Measurements from ENCODE around the gene DUSP16.

DUSP16 gene

DNA sequence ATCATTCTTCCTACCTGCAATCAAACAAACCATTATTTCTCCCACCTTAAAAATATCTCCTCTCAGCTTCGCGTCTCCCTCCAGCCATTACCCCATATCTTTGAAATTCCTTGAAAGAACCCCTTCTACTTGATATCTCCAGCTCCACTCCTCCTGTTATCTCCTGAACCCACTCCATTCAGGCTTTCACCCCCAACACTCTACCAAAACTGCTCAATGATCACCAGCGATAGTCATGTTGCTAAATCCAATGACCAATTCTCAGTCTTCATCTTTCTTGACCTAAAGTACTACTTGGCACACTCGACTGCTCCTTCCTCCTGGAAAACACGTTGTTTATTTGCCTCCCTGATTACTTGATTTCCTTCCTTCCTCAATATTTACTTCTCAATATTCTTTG lies 70.1 kb downstream of the DUSP16 start:
- H3K23ac ChIP-seq (ENCODE audit: low read length): no peak overlapping the region
- no peaks in the 10 kb centered on the region for H3K9me3 ChIP-seq (ENCODE audit: insufficient read depth, low read depth, low read length)
- H3K18ac ChIP-seq (ENCODE audit: low read length): no peak overlapping the region
- H3K4me2 ChIP-seq (ENCODE audit: low read length): no peak overlapping the region
- H2BK12ac ChIP-seq (ENCODE audit: low read length): no peak overlapping the region
- no peak overlapping the region for H2AK5ac ChIP-seq (ENCODE audit: low read length)
- no peak overlapping the region for H3K14ac ChIP-seq (ENCODE audit: low read length)
- H3K4me3 ChIP-seq (ENCODE audit: low read depth, low read length): no peak overlapping the region
- H3K9ac ChIP-seq (ENCODE audit: low read length): no peak overlapping the region
- H2BK120ac ChIP-seq (ENCODE audit: insufficient read depth, low read length, poor library complexity): no peak overlapping the region
- DNase-seq: no peak
- 100% methylated on average over 2 of the region's 5 CpGs for WGBS (ENCODE audit: extremely low coverage, insufficient coverage, insufficient read length)
- H3K4ac ChIP-seq (ENCODE audit: low read depth, low read length): no peak overlapping the region
- H3K79me1 ChIP-seq (ENCODE audit: low read length): no peaks in the 10 kb centered on the region
- H3K27ac ChIP-seq (ENCODE audit: low read depth, low read length): no peak overlapping the region
- no peak overlapping the region for H2BK5ac ChIP-seq (ENCODE audit: low read depth, low read length, poor library complexity)
- H3K79me2 ChIP-seq (ENCODE audit: control insufficient read depth, insufficient read depth, low read length, poor library complexity): no peaks in the 10 kb centered on the region
- no peak overlapping the region for H4K8ac ChIP-seq (ENCODE audit: low read depth, low read length)
- no peaks in the 10 kb centered on the region for H3K36me3 ChIP-seq (ENCODE audit: control insufficient read depth in 1 of 2, insufficient read depth in 2 of 2, low read length in 2 of 2)
- H4K12ac ChIP-seq (ENCODE audit: low read depth, low read length): no peak overlapping the region
- no peak overlapping the region for H2AFZ ChIP-seq (ENCODE audit: insufficient read depth, low read length, poor library complexity)
- no peaks in the 10 kb centered on the region for H3K4me1 ChIP-seq (ENCODE audit: control insufficient read depth in 1 of 2, insufficient read depth in 2 of 2, low read length in 2 of 2)
- no peaks in the 10 kb centered on the region for H3K27me3 ChIP-seq (ENCODE audit: insufficient read depth, low read length)
- no peak overlapping the region for H4K91ac ChIP-seq (ENCODE audit: low read depth, low read length)

DNA sequence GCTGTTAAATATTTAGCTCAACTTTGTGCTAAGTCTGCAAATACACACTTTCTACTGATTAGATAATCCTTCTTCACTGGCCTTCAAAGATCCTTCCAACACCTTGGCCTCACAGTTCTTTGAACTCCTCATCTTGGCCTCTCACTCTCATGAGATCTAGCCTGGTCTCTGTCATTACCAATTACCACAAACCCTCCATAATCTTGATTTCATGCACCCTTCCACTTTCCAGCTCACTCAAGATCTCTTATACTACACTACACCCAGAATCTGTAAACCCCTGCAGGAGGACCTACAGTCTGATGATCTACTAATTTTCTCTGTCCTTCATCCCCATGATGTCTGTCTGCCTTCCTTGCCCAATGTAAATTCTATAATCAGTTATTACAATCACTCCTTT lies 71.1 kb downstream of the DUSP16 start:
- Histone ChIP-seq H3K4ac (ENCODE audit: low read depth, low read length) (no peak overlapping the region), H2BK12ac (ENCODE audit: low read length) (no peak overlapping the region)

DNA sequence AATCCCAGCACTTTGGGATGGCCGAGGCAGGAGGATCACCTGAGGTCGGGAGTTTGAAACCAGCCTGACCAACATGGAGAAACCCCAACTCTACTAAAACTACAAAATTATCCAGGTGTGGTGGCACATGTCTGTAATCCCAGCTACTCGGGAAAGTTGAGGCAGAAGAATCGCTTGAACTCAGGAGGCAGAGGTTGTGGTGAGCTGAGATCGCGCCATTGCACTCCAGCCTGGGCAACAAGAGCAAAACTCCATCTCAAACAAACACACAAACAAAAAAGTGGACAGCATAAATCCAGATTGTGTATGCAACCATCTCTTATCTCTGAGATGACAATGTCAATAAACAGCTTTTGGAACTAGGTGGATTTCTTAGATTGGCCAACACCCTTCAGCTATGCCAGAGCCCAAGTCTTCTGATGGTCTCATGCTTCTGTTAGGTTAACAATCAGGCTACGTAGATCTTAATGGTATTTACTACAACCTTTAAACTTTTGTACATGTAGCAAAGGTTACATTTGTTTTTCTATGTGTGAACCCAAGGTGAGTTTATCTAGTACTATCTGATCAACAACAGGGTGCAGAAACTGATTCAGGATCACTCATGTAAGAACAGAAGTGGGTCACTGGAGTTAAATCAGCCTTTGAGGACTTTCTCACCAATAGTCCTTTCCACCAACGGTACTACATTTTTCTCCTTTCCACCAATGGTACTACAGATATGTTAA lies 73.7 kb downstream of the DUSP16 start:
- no peak overlapping the region for H2BK5ac ChIP-seq (ENCODE audit: low read depth, low read length, poor library complexity)

More for the DNA sequence above, 71.1 kb downstream of the DUSP16 start:
- no peaks in the 10 kb centered on the region for H3K79me1 ChIP-seq (ENCODE audit: low read length)
- no peak overlapping the region for H3K14ac ChIP-seq (ENCODE audit: low read length)
- no peak for DNase-seq
- no peak overlapping the region for H3K23ac ChIP-seq (ENCODE audit: low read length)
- H3K36me3 ChIP-seq (ENCODE audit: control insufficient read depth in 1 of 2, insufficient read depth in 2 of 2, low read length in 2 of 2): no peaks in the 10 kb centered on the region
- no peak overlapping the region for H2BK5ac ChIP-seq (ENCODE audit: low read depth, low read length, poor library complexity)
- no peak overlapping the region for H3K9ac ChIP-seq (ENCODE audit: low read length)
- H3K27ac ChIP-seq (ENCODE audit: low read depth, low read length): no peak overlapping the region
- no peak overlapping the region for H4K8ac ChIP-seq (ENCODE audit: low read depth, low read length)
- no peaks in the 10 kb centered on the region for H3K27me3 ChIP-seq (ENCODE audit: insufficient read depth, low read length)
- no peaks in the 10 kb centered on the region for H3K79me2 ChIP-seq (ENCODE audit: control insufficient read depth, insufficient read depth, low read length, poor library complexity)
- H4K91ac ChIP-seq (ENCODE audit: low read depth, low read length): no peak overlapping the region
- no peak overlapping the region for H2AK5ac ChIP-seq (ENCODE audit: low read length)
- no peak overlapping the region for H3K4me3 ChIP-seq (ENCODE audit: low read depth, low read length)
- H3K18ac ChIP-seq (ENCODE audit: low read length): no peak overlapping the region
- H3K4me2 ChIP-seq (ENCODE audit: low read length): no peak overlapping the region
- H4K12ac ChIP-seq (ENCODE audit: low read depth, low read length): no peak overlapping the region
- H2BK120ac ChIP-seq (ENCODE audit: insufficient read depth, low read length, poor library complexity): no peak overlapping the region
- no peaks in the 10 kb centered on the region for H3K9me3 ChIP-seq (ENCODE audit: insufficient read depth, low read depth, low read length)
- H2AFZ ChIP-seq (ENCODE audit: insufficient read depth, low read length, poor library complexity): no peak overlapping the region
- no peaks in the 10 kb centered on the region for H3K4me1 ChIP-seq (ENCODE audit: control insufficient read depth in 1 of 2, insufficient read depth in 2 of 2, low read length in 2 of 2)

DNA sequence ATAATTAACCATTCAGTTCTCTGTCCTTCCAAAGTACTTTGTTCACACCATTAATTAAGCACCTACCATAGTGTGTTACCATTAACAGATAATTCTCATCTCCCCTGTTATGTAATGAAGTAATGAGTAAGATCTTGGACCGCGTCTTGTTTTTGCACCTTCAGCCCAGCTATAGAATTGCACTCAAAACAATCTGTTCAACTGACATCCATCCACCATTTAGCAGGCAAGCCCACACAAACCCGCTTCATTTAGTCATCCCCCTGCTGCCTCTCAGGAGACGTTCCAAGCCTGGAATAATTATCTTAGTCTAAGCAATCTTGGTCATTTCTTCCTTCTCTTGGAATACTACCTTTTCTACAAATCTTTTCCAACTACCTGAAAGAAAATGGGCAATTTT lies 74.4 kb downstream of the DUSP16 start:
- Histone ChIP-seq H2AK5ac (ENCODE audit: low read length) (no peak overlapping the region), H3K79me2 (ENCODE audit: control insufficient read depth, insufficient read depth, low read length, poor library complexity) (no peaks in the 10 kb centered on the region)
- WGBS (ENCODE audit: extremely low coverage, insufficient coverage, insufficient read length): no CpG with 5 or more reads among the region's 4 CpGs

More for the DNA sequence above, 73.7 kb downstream of the DUSP16 start:
- Histone ChIP-seq H3K4ac (ENCODE audit: low read depth, low read length) (no peak overlapping the region), H3K23ac (ENCODE audit: low read length) (no peak overlapping the region), H2AK5ac (ENCODE audit: low read length) (no peak overlapping the region), H4K8ac (ENCODE audit: low read depth, low read length) (no peak overlapping the region), H3K14ac (ENCODE audit: low read length) (no peak overlapping the region), H3K9ac (ENCODE audit: low read length) (no peak overlapping the region), H3K9me3 (ENCODE audit: insufficient read depth, low read depth, low read length) (no peaks in the 10 kb centered on the region), H2BK12ac (ENCODE audit: low read length) (no peak overlapping the region), H4K91ac (ENCODE audit: low read depth, low read length) (no peak overlapping the region), H2AFZ (ENCODE audit: insufficient read depth, low read length, poor library complexity) (no peak overlapping the region), H3K4me2 (ENCODE audit: low read length) (no peak overlapping the region), H3K79me2 (ENCODE audit: control insufficient read depth, insufficient read depth, low read length, poor library complexity) (no peaks in the 10 kb centered on the region), H3K4me3 (ENCODE audit: low read depth, low read length) (no peak overlapping the region), H3K79me1 (ENCODE audit: low read length) (no peaks in the 10 kb centered on the region), H3K4me1 (ENCODE audit: control insufficient read depth in 1 of 2, insufficient read depth in 2 of 2, low read length in 2 of 2) (no peaks in the 10 kb centered on the region), H3K27me3 (ENCODE audit: insufficient read depth, low read length) (no peaks in the 10 kb centered on the region), H2BK120ac (ENCODE audit: insufficient read depth, low read length, poor library complexity) (no peak overlapping the region), H3K36me3 (ENCODE audit: control insufficient read depth in 1 of 2, insufficient read depth in 2 of 2, low read length in 2 of 2) (peaks cover 2 to 3% of the 10 kb centered on the region in 2 experiments), H3K27ac (ENCODE audit: low read depth, low read length) (no peak overlapping the region), H3K18ac (ENCODE audit: low read length) (no peak overlapping the region), H4K12ac (ENCODE audit: low read depth, low read length) (no peak overlapping the region)
- DNase-seq: no peak
- no CpG with 5 or more reads among the region's 8 CpGs for WGBS (ENCODE audit: extremely low coverage, insufficient coverage, insufficient read length)

More for the DNA sequence above, 74.4 kb downstream of the DUSP16 start:
- Histone ChIP-seq H2BK12ac (ENCODE audit: low read length) (no peak overlapping the region), H3K4ac (ENCODE audit: low read depth, low read length) (no peak overlapping the region), H3K4me1 (ENCODE audit: control insufficient read depth in 1 of 2, insufficient read depth in 2 of 2, low read length in 2 of 2) (no peaks in the 10 kb centered on the region), H3K4me3 (ENCODE audit: low read depth, low read length) (no peak overlapping the region), H4K8ac (ENCODE audit: low read depth, low read length) (no peak overlapping the region), H2AFZ (ENCODE audit: insufficient read depth, low read length, poor library complexity) (no peak overlapping the region), H3K27me3 (ENCODE audit: insufficient read depth, low read length) (no peaks in the 10 kb centered on the region), H2BK5ac (ENCODE audit: low read depth, low read length, poor library complexity) (no peak overlapping the region), H3K18ac (ENCODE audit: low read length) (no peak overlapping the region), H2BK120ac (ENCODE audit: insufficient read depth, low read length, poor library complexity) (no peak overlapping the region), H3K79me1 (ENCODE audit: low read length) (no peaks in the 10 kb centered on the region), H3K14ac (ENCODE audit: low read length) (no peak overlapping the region), H3K27ac (ENCODE audit: low read depth, low read length) (no peak overlapping the region), H3K9ac (ENCODE audit: low read length) (no peak overlapping the region), H3K36me3 (ENCODE audit: control insufficient read depth in 1 of 2, insufficient read depth in 2 of 2, low read length in 2 of 2) (peaks cover 2 to 5% of the 10 kb centered on the region in 2 experiments), H3K23ac (ENCODE audit: low read length) (no peak overlapping the region), H3K9me3 (ENCODE audit: insufficient read depth, low read depth, low read length) (no peaks in the 10 kb centered on the region), H4K91ac (ENCODE audit: low read depth, low read length) (no peak overlapping the region), H3K4me2 (ENCODE audit: low read length) (no peak overlapping the region), H4K12ac (ENCODE audit: low read depth, low read length) (no peak overlapping the region)
- no peak for DNase-seq
